Measurements from ENCODE around the gene GNPAT. TPM values are rescaled to one million over a fixed set of nuclear protein-coding genes. Genes with fewer than 3 reads are reported as not detected.

Gene GNPAT
- total RNA-seq, 1 experiment from 2014 or later: 40.5 TPM

DNA sequence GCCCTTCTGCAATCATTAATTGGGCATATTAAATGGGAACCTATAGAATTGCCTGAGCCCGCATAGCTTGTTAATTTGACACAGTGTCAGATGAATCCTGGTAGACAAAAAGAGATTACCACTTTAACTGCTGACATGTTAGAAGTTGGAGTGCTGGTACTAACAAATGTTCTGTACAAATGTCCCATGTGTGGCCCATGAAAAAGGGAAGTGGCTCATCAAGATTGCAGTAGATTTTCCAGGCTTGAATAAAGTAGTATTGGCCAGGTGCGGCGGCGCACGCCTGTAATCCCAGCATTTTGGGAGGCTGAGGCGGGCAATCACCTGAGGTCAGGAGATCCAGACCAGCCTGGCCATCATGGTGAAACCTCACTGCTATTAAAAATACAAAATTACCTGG is 45.6 kb downstream of the GNPAT start:
- Histone ChIP-seq H3K9ac (ENCODE audit: low read length) (no peak overlapping the region), H3K27ac (ENCODE audit: low read length) (no peak overlapping the region), H2AFZ (ENCODE audit: low read length) (no peak overlapping the region), H3K4me2 (ENCODE audit: low read length) (no peak overlapping the region), H3K9me2 (replicated peaks; ENCODE audit: low read length) (no peaks in the 10 kb centered on the region), H3K4me3 (ENCODE audit: low read length) (no peak overlapping the region), H3K79me2 (ENCODE audit: low read length) (no peaks in the 10 kb centered on the region), H3K4me1 (ENCODE audit: insufficient read depth, low read length) (no peaks in the 10 kb centered on the region), H3K36me3 (ENCODE audit: low read depth, low read length) (no peaks in the 10 kb centered on the region), H3F3A (ENCODE audit: low read length, unreplicated experiment) (no peaks in the 10 kb centered on the region), H3K9me3 (ENCODE audit: low read length) (no peaks in the 10 kb centered on the region), H3K27me3 (ENCODE audit: low read length) (no peaks in the 10 kb centered on the region), H4K20me1 (ENCODE audit: low read length) (no peaks in the 10 kb centered on the region)
- intact Hi-C loops (cut with micrococcal nuclease): no loop called here
- TF ChIP-seq EZH2phosphoT487 (IDR thresholded peaks at IDR 0.05; ENCODE audit: borderline replicate concordance, low read length) (no peak), EZH2 (IDR thresholded peaks at IDR 0.05; ENCODE audit: low read length, unreplicated experiment) (no peak)
- TF ChIP-seq, protein P1, sequence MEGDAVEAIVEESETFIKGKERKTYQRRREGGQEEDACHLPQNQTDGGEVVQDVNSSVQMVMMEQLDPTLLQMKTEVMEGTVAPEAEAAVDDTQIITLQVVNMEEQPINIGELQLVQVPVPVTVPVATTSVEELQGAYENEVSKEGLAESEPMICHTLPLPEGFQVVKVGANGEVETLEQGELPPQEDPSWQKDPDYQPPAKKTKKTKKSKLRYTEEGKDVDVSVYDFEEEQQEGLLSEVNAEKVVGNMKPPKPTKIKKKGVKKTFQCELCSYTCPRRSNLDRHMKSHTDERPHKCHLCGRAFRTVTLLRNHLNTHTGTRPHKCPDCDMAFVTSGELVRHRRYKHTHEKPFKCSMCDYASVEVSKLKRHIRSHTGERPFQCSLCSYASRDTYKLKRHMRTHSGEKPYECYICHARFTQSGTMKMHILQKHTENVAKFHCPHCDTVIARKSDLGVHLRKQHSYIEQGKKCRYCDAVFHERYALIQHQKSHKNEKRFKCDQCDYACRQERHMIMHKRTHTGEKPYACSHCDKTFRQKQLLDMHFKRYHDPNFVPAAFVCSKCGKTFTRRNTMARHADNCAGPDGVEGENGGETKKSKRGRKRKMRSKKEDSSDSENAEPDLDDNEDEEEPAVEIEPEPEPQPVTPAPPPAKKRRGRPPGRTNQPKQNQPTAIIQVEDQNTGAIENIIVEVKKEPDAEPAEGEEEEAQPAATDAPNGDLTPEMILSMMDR (conservative IDR thresholded peaks at IDR 0.05; ENCODE audit: low read depth, low read length): no peak
- no TSS peak for BruUV-seq (replicated peaks)
- ATAC-seq: no peak
- ChIA-PET CTCF (no interaction called here), POLR2A (ENCODE audit: unreplicated experiment) (no interaction called here)
- no peak for DNase-seq

DNA sequence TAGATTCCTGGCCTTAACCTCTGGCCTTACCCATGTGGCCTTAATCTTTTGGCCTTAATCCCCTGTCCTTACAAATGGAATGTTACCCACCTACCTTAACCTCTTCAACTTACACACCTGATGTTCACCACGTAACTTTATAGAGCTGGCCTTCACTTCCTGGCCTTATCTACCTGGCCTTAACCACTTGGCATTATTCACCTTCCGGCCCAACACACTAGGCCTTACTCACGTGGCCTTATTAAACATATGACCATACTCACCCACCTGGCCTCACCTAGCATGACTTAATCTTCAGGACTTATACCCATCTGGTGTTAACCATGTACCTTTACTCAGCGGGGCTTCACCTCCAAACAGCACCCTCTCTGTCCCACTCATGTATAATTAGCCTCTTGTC is 54.9 kb downstream of the GNPAT start:
- Histone ChIP-seq H3K79me2 (ENCODE audit: low read length) (no peaks in the 10 kb centered on the region), H3K9me3 (ENCODE audit: low read length) (no peaks in the 10 kb centered on the region), H3K27ac (ENCODE audit: low read length) (no peak overlapping the region), H3K4me2 (ENCODE audit: low read length) (no peak overlapping the region), H3K9ac (ENCODE audit: low read length) (no peak overlapping the region), H3K4me1 (ENCODE audit: insufficient read depth, low read length) (no peaks in the 10 kb centered on the region), H3K27me3 (ENCODE audit: low read length) (no peaks in the 10 kb centered on the region), H3K9me2 (replicated peaks; ENCODE audit: low read length) (no peaks in the 10 kb centered on the region), H4K20me1 (ENCODE audit: low read length) (no peaks in the 10 kb centered on the region), H3F3A (ENCODE audit: low read length, unreplicated experiment) (no peaks in the 10 kb centered on the region), H2AFZ (ENCODE audit: low read length) (no peak overlapping the region), H3K4me3 (ENCODE audit: low read length) (no peak overlapping the region), H3K36me3 (ENCODE audit: low read depth, low read length) (no peaks in the 10 kb centered on the region)
- TF ChIP-seq EZH2phosphoT487 (IDR thresholded peaks at IDR 0.05; ENCODE audit: borderline replicate concordance, low read length): no peak
- TF ChIP-seq, protein P1 (conservative IDR thresholded peaks at IDR 0.05; ENCODE audit: low read depth, low read length): no peak
- no peak for TF ChIP-seq EZH2 (IDR thresholded peaks at IDR 0.05; ENCODE audit: low read length, unreplicated experiment)
- no peak for ATAC-seq
- CTCF ChIA-PET: no interaction called here
- intact Hi-C loops (cut with micrococcal nuclease): no loop called here
- DNase-seq: no peak
- no TSS peak for BruUV-seq (replicated peaks)
- POLR2A ChIA-PET (ENCODE audit: unreplicated experiment): no interaction called here

DNA sequence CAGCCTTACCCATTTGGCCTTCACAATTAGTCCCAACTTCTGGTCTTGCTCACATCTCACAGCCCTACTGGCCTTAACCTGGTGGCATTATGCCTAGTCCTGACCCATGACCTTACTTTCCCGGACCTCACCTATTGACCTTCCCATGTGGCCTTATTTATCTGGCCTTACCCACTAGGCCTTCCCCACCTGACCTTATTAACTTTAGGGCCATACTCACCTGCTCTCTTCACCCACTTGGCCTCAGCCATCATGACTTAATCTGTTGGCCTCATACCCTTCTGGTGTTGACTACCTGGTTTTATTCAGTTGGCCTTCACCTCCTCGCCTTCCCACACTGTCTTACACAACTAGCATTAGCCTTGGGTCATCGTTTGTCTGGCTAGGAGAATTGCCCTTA is 61.0 kb downstream of the GNPAT start:
- ChIA-PET CTCF (no interaction called here), POLR2A (ENCODE audit: unreplicated experiment) (no interaction called here)
- H3K79me2 ChIP-seq (ENCODE audit: low read length): no peaks in the 10 kb centered on the region
- H4K20me1 ChIP-seq (ENCODE audit: low read length): no peaks in the 10 kb centered on the region
- no peak overlapping the region for H3K4me3 ChIP-seq (ENCODE audit: low read length)
- no peak for ATAC-seq
- TF ChIP-seq, protein P1 (conservative IDR thresholded peaks at IDR 0.05; ENCODE audit: low read depth, low read length): no peak
- TF ChIP-seq EZH2 (IDR thresholded peaks at IDR 0.05; ENCODE audit: low read length, unreplicated experiment): no peak
- TF ChIP-seq EZH2phosphoT487 (IDR thresholded peaks at IDR 0.05; ENCODE audit: borderline replicate concordance, low read length): no peak
- H3F3A ChIP-seq (ENCODE audit: low read length, unreplicated experiment): no peaks in the 10 kb centered on the region
- no peaks in the 10 kb centered on the region for H3K9me3 ChIP-seq (ENCODE audit: low read length)
- DNase-seq: no peak
- H3K4me2 ChIP-seq (ENCODE audit: low read length): no peak overlapping the region
- no peaks in the 10 kb centered on the region for H3K9me2 ChIP-seq (replicated peaks; ENCODE audit: low read length)
- no peaks in the 10 kb centered on the region for H3K36me3 ChIP-seq (ENCODE audit: low read depth, low read length)
- H3K27ac ChIP-seq (ENCODE audit: low read length): no peak overlapping the region
- intact Hi-C loops (cut with micrococcal nuclease): no loop called here
- H3K27me3 ChIP-seq (ENCODE audit: low read length): no peaks in the 10 kb centered on the region
- H3K9ac ChIP-seq (ENCODE audit: low read length): no peak overlapping the region
- no TSS peak for BruUV-seq (replicated peaks)
- no peaks in the 10 kb centered on the region for H3K4me1 ChIP-seq (ENCODE audit: insufficient read depth, low read length)
- no peak overlapping the region for H2AFZ ChIP-seq (ENCODE audit: low read length)
